GM12892 (cell line): ENCODE measurements around the gene KANTR.

Experiments
- DNase-seq: peaks from one replicate; pipeline ENCODE4 v3.0.0; 2011; ENCODE audit not compliant: insufficient read length
- FAIRE-seq: peaks from 2 replicates; lab custom pipeline; 2011; peaks lifted over from hg19 to GRCh38; lab: Jason Lieb, UNC
- POLR2A ChIP-seq: IDR thresholded peaks from 2 replicates; pipeline ENCODE4 v1.6.1; 2011; ENCODE audit warnings: low read depth, low read length, control low read depth
- POLR2AphosphoS5 ChIP-seq: IDR thresholded peaks from 2 replicates; pipeline ENCODE4 v1.6.1; 2011; ENCODE audit warnings: low read depth, low read length, control low read depth
- TAF1 ChIP-seq: IDR thresholded peaks from 2 replicates; pipeline ENCODE4 v1.6.1; 2011; ENCODE audit warnings: low read depth, mild to moderate bottlenecking, control low read depth, low read length, borderline replicate concordance

The KANTR gene

DNA sequence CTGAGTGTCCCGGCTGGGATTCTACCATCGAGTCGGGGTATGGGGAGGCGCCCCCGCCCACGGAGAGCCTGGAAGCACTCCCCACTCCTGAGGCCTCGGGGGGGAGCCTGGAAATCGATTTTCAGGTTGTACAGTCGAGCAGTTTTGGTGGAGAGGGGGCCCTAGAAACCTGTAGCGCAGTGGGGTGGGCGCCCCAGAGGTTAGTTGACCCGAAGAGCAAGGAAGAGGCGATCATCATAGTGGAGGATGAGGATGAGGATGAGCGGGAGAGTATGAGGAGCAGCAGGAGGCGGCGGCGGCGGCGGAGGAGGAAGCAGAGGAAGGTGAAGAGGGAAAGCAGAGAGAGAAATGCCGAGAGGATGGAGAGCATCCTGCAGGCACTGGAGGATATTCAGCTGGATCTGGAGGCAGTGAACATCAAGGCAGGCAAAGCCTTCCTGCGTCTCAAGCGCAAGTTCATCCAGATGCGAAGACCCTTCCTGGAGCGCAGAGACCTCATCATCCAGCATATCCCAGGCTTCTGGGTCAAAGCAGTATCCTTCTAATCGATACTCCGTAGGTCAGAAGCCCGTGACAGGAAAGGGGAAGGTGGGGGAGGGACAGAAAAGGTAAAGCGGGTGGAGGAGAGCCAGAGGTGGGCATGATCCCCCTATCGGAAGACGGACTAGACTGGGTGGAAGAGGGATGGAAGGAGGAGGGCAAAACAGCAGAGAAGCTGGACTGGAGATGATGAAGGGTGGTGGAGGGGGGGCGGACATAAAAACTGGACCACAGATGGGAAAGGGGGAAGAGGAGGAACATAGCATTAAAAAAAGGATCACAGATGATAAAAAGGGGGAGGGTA lies 10.9 kb upstream of the KANTR start:
- FAIRE-seq (no peak), DNase-seq (no peak)
- TF ChIP-seq POLR2A (no peak), POLR2AphosphoS5 (no peak), TAF1 (no peak)

GRCh38 chrX:53084043-53084570 lies 9.8 kb upstream of the KANTR start:
- DNase-seq: no peak
- peak; percentile 42 for FAIRE-seq
- TF ChIP-seq POLR2AphosphoS5: peak; percentile 37; the same call in 1 of the 2 replicates
- no peak for TF ChIP-seq TAF1

DNA sequence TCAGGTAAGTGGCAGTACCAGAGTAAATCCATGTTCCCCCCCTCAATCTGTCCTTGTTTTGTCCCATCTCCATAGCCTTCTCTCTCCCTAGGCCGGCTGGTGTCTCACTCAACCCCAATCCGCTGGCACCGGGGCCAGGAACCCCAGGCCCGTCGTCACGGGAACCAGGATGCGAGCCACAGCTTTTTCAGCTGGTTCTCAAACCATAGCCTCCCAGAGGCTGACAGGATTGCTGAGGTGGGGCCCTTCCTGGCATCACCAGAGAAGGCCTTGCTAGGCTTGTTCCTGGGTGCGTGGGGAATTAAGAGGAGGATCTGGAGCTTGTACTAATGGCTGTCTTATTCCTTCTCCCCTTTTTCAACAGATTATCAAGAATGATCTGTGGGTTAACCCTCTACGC lies 9.1 kb upstream of the KANTR start:
- TF ChIP-seq POLR2A (no peak), TAF1 (no peak), POLR2AphosphoS5 (no peak)
- DNase-seq (no peak), FAIRE-seq (no peak)

GRCh38 chrX:53085661-53086229 lies 8.2 kb upstream of the KANTR start:
- FAIRE-seq (no peak), DNase-seq (no peak)
- TF ChIP-seq POLR2AphosphoS5 (no peak), TAF1 (no peak), POLR2A (no peak)

DNA sequence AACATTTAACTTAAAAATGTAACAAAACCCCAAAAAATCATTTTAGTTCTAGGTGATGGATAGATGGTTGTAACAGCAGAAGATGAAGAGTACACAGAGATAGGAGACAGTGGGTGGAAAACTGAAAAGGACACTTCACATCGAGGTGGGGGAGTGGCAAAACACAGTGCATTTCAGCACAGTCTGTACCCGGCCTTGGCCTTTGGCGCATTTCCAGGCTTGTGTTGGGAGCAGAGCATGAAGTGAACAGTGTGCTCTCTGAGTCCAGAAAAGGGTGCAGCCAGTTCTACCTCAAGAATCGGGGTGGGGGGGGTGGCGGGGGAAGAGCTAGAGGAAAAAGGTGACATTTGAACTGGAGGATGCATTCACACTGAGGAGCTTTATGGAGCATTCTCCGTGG lies 7.5 kb upstream of the KANTR start:
- no peak for TF ChIP-seq POLR2A
- no peak for TF ChIP-seq TAF1
- no peak for TF ChIP-seq POLR2AphosphoS5
- FAIRE-seq (no peak), DNase-seq (no peak)

- no peak for TF ChIP-seq POLR2AphosphoS5
- no peak for TF ChIP-seq TAF1
- no peak for TF ChIP-seq POLR2A
- no peak for DNase-seq
- peak; percentile 24 for FAIRE-seq
Observed at GRCh38 chrX:53087388-53087831, 6.5 kb upstream of the KANTR start.

DNA sequence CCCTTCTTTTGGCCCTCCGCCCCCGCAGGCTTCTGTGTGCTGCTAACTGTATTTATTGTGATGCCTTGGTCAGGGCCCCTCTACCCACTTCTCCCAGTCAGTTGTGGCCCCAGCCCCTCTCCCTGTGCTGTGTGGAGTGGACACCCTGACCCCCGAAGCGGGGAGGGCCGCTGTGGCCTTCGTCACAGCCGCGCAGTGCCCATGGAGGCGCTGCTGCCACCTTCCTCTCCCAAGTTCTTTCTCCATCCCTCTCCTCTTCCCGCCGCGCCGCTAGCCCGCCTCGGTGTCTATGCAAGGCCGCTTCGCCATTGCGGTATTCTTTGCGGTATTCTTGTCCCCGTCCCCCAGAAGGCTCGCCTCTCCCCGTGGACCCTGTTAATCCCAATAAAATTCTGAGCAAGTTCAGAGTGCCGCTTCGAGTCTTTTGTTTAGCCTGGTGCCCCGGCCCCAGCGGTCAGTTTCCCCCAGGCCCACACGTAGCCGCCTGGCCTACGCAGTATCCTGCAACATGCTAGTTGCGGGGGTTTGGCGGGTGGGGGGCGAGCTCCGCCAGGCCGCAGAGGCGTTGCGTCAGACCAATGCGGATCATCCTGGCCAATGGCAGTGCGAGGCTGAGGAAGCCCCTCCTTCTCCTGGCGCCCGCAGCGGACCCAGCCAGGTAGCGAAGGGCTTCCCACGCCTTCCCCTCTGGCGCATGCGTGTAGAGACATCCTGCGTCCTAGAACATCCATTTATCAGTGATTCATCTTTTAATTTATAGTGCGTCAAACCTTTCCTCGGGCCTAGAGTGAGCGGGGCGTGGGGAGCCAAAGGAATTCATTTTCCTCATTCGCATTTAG lies 5.6 kb upstream of the KANTR start:
- FAIRE-seq (no peak), DNase-seq (peak; percentile 64)
- TF ChIP-seq POLR2A (peak; percentile 43; the same call in 1 of the 2 replicates), POLR2AphosphoS5 (peak; percentile 42; the same call in 1 of the 2 replicates), TAF1 (no peak)

GRCh38 chrX:53089224-53089842 lies 4.6 kb upstream of the KANTR start:
- DNase-seq (no peak), FAIRE-seq (peak; percentile 91)
- no peak for TF ChIP-seq POLR2A
- no peak for TF ChIP-seq TAF1
- no peak for TF ChIP-seq POLR2AphosphoS5

- FAIRE-seq (no peak), DNase-seq (no peak)
- no peak for TF ChIP-seq TAF1
- no peak for TF ChIP-seq POLR2A
- no peak for TF ChIP-seq POLR2AphosphoS5
Observed at GRCh38 chrX:53089925-53090324, 4.0 kb upstream of the KANTR start.

DNA sequence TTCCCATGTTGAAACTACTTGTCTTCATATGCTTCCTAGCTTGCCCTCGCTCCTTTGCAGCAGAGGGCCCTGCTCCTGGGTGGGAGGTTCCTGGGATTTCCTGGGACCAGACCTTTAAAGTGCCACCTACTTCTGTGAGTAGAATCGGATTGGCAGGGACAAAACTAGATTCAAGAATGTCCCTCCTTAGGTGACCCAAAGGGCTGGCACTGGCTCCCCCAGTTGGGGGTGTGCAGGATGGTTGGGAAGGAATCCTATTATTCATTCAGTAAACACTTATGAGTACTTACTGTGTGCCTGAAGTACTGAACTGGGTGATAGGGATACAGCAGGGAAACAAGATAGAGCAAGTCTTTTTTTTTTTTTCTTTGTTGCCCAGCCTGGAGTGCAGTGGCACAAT lies 2.6 kb upstream of the KANTR start:
- FAIRE-seq (no peak), DNase-seq (no peak)
- TF ChIP-seq TAF1 (no peak), POLR2AphosphoS5 (no peak), POLR2A (no peak)
